GM12864 (cell line): Measurements from ENCODE around the gene OAS2.

ENCODE experiments used
- DNase-seq: peaks from one replicate; pipeline ENCODE4 v3.0.0-alpha.2; 2011; ENCODE audit warnings: low read depth
- H3K4me3 ChIP-seq: 2 replicates; pipeline ENCODE4 v1.5.1; 2011; ENCODE audit warnings: mild to moderate bottlenecking, low read depth, low read length, control low read depth
- TF ChIP-seq, protein P1 (sequence below): IDR thresholded peaks from 2 replicates; pipeline ENCODE4 v1.5.1; 2011; ENCODE audit warnings: low read depth, mild to moderate bottlenecking, moderate library complexity, low read length, control low read depth, inconsistent platforms; ENCODE audit errors: missing control alignments

The OAS2 gene

GRCh38 chr12:113055594-113056380 is 77.5 kb downstream of the OAS2 start:
- no peak for DNase-seq
- TF ChIP-seq, protein P1, sequence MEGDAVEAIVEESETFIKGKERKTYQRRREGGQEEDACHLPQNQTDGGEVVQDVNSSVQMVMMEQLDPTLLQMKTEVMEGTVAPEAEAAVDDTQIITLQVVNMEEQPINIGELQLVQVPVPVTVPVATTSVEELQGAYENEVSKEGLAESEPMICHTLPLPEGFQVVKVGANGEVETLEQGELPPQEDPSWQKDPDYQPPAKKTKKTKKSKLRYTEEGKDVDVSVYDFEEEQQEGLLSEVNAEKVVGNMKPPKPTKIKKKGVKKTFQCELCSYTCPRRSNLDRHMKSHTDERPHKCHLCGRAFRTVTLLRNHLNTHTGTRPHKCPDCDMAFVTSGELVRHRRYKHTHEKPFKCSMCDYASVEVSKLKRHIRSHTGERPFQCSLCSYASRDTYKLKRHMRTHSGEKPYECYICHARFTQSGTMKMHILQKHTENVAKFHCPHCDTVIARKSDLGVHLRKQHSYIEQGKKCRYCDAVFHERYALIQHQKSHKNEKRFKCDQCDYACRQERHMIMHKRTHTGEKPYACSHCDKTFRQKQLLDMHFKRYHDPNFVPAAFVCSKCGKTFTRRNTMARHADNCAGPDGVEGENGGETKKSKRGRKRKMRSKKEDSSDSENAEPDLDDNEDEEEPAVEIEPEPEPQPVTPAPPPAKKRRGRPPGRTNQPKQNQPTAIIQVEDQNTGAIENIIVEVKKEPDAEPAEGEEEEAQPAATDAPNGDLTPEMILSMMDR = no peak
- H3K4me3 ChIP-seq = no peak overlapping the region

DNA sequence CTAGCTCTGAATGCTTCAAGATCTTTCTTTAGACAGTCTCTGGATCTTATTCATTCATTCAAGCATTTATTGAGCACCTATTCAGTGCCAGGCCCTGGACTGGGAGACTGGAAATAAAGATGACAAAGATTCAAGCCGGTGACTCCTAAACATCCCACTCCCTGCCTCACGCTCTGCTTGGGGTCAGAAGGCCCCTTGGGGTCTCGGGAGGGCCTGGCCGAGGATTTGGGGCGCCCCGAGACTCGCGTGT is 78.0 kb downstream of the OAS2 start:
- TF ChIP-seq, protein P1 = no peak
- no peak overlapping the region for H3K4me3 ChIP-seq
- no peak for DNase-seq

- DNase-seq = no peak
- H3K4me3 ChIP-seq = no peak within 1 kb of the TSS
- TF ChIP-seq, protein P1 = no peak
Observed at GRCh38 chr12:113056631-113057488, 78.5 kb downstream of the OAS2 start, which contains the start of gene DTX1. TSS of gene DTX1 (plus strand) at chr12:113056730. CDS start at chr12:113058193, 1,463 bp downstream.

GRCh38 chr12:113057565-113058485 is 79.5 kb downstream of the OAS2 start:
- DNase-seq = no peak
- TF ChIP-seq, protein P1 = no peak
- no peak overlapping the region for H3K4me3 ChIP-seq

DNA sequence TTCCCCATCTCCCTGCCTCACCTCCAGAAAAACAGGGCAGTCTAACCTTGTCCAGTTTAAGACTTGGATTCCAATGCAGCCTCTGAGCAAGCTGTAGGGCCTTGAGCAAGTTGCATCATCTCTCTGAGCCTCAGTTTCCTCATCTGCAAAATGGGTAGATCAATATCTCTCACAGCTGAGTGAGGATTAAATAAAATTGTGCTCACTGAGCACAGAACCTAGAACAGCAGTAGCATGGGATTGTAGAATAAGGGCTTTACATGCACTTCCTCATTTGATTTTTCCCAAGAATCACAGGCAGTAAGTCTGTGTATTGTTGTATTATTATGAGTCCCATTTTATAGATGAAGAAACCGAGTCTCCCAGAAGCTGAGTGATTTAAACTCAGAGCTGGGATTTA is 80.2 kb downstream of the OAS2 start:
- DNase-seq = no peak
- TF ChIP-seq, protein P1 = no peak
- no peak overlapping the region for H3K4me3 ChIP-seq

DNA sequence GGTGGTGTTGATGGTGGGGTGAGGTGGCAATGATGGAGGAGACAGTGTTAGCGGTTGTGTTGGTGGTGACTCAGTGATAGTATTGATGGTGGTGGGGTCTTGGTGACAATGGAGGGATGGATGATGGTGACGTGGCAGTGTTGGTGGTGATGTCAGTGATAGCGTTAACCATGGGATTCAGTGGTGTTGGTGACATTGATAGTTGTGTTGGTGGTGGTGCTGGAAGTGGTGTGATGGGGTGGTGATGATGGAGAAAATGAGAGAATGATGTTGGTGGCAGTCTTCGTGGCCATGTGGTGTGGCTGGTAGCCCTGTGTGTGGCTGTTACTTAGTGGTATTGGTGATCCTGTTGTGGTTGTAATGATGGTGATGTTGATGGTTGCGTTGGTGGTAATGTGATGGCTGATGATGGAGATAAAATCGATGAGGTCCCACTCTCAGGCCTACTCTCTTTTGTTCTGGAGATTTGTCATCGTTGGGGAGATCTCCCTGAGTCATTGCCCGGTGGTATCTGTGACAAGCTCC is 80.8 kb downstream of the OAS2 start:
- no peak for DNase-seq
- H3K4me3 ChIP-seq = no peak overlapping the region
- TF ChIP-seq, protein P1 = no peak
